ENCODE measurements around the gene AP4M1.
"Not testable (repeated sequence)": the region's sequence is repeated elsewhere in the genome, so short reads cannot be mapped to it uniquely, and the experiment has no call there.

AP4M1 gene

DNA sequence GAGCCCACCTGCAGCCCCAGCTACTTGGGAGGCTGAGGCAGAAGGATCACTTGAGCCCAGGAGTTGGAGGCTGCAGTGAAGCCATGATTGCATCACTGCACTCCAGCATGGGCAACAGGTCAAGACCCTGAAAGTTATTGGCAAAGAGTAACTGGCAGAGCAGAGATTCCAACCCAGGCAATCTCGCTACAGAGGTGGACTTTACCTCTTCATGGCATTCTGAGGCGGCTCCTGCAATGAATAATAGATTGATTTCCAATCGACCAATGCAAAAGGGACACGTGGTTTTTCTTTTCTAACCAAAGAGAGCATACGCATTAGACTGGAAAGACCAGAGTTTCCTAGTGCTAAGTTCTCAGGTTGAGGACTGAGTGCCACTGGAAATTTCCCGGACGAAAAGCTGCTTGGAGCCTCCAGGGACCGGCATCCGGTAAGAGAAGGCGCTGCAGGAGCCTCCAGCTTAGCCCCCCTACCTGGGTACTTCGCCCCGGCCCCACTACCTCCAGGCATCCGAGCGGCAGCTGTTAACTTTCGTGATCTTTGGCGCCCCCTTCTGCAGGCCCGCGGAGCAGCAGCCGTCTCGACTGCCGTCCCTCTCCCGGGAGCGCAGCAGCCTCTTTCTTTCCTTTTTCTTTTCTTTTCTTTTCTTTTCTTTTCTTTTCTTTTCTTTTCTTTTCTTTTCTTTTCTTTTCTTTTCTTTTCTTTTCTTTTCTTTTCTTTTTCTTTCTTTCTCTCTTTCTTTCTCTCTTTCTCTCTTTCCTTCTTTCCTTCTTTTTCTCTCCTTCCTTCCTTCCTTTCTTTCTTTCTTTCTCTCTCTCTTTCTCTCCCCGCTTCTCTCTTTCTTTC, 29.4 kb downstream of the AP4M1 start:
- DNase-seq (ENCODE audit: low spot score) = peak; percentile 62

DNA sequence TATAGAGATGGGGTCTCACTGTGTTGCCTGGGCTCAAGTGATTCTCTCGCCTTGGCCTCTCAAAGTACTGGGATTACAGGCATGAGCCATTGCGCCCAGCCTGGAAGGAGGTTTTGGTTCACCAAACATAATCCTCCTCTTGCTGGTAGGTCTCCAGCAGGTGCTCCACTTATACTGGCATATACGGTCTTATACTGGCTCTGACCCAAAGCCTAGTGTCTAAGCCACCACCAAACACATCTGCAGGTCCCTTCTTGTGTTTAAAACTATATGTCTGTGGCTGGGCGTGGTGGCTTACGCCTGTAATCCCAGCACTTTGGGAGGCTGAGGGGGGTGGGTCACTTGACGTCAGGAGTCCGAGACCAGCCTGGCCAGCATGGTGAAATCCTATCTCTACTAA, 30.7 kb downstream of the AP4M1 start:
- DNase-seq (ENCODE audit: low spot score) = no peak

DNA sequence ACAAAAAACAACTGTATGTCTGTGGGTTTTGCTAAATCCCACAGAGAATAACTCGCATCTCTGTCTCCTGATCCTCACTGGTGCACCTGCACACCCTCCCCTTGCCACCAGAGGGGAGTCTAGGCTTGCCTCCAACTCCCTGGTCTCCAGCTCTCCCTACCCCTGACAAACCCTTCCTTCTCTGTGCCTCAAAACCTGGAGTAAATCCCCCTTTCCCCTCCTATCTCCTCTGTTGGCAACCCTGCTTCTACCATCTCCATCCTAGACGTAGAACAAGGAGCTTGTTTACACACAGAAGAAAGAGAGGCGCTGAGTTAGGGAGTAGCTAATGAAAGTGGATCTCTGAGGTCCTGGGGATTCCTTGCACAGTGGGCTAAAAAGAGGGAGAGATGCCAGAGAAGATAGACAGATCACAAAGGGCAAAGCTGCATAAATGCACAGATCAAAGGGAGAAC, 31.3 kb downstream of the AP4M1 start:
- DNase-seq (ENCODE audit: low spot score) = peak; percentile 80

DNA sequence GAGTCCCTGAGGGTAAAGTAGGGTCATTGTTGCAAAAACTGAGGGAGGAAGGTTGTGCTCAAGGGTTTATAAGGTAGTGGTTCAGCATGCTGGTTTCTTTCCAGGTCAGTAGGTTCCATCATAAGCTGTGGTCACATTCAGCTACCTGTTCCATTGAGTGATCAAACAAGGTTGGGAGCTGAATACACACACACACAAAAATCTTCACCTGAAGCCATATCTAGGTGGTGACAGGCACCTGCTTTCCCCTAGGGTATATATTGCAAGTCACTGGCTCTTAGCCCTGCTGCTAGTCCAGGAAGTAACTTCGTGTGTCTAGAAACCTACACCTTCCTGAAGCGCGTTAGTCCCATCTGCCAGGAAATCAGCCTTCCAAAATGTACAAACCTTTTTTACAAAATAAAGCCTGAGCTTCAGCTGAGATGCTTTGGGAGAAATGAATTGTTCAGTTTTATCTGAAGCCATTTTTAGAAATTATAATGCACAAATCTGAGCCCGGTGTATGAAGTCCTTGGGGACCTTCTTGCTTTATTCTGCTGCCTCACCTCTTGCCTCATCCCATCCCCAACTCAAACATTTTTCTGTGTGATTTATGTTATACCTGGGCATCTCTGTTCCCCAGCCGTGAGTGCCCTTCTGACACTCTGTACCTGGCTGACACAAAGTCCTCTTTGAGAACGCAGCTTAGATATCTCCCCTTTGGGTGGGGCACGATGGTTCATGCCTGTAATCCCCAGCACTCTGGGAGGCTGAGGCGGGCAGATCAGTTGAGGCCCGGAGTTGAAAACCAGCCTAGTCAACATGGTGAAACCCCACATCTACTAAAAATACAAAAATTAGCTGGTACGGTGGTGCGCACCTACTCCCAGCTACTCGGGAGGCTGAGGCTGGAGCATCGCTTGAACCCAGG, 36.7 kb downstream of the AP4M1 start:
- DNase-seq (ENCODE audit: low spot score) = no peak

DNA sequence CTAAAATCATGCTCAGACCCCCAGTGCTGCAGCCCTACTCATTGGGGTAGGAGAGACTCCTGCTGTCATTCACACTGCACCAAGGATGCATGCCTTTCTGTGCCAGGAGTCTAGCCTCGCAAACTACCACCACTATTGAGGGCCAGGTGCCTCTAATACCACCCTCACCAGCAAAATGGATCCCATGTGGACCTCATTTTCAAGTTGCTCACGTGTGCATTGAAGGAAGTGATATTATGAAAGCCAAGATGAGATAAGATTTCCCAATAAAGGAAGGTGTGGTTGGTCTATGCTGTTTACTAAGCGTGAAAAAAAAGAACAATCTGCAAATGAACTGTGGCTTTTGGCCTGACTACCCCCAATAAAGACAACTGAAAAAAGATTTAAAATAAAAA, 40.1 kb downstream of the AP4M1 start:
- no peak for DNase-seq (ENCODE audit: low spot score)

DNA sequence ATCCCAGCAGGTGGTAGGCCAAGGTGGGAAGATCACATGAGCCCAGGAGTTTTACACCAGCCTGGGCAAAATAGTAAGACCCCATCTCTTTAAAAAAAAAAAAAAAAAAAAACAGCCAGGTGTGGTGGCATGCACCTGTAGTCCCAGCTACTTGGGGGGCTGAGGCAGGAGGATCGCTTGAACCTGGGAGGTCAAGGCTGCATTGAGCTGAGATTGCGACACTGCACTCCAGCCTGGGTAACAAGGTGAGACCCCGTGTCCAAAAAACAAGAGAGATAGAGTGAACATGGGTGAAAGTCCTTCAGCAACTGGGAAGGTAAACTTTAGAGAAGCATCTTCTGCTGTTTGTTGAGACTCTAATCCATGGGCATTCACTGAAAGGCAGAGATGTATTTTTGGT, 41.0 kb downstream of the AP4M1 start:
- no peak for DNase-seq (ENCODE audit: low spot score)

DNA sequence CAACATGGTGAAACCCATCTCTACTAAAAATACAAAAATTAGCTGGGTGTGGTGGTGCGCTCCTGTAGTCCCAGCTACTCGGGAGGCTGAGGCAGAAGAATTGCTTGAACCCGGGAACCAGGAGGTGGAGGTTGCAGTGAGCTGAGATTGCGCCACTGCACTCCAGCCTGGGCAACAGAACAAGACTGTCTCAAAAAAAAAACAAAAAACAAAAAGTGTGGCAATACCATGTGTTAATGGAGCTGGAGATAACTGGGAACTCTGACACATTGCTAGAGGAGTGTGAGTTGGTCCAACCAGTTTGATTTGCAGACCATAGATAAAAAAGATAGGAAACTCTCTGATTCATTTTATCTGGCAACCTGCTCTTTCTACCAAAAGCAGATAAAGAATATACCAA, 44.9 kb downstream of the AP4M1 start:
- DNase-seq (ENCODE audit: low spot score) = not testable (repeated sequence)

DNA sequence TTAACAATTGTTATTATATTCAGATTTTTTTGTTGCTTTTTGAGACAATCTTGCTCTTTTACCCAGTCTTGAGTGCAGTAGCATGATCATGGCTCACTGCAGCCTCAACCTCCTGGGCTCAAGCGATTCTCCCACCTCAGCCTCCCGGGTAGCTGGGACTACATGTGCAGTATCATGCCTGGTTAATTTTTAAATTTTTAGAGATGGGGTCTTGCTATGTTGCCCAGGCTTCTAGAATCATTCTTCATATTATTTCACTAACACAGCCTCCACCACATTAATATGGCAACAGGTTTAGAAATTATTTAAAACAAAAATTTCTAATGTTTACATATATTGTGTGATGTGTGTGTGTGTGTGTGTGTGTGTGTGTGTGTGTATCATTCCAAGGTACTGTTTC, 45.8 kb downstream of the AP4M1 start:
- no peak for DNase-seq (ENCODE audit: low spot score)

DNA sequence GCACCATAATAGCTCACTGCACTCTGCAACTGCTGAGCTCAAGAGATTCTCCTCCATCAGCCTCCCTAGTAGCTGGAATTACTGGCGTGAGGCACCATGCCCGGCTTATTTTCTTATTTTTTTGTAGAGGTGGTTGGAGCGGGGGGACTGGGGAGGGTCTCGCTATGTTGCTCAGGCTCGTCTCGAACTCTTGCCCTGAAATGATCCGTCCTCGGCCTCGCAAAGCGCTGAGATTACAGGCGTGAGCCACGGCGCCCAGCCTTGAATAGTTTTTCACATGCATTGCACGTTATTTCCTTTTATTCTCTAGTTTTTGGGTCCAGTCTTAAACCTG, 46.7 kb downstream of the AP4M1 start:
- no peak for DNase-seq (ENCODE audit: low spot score)

DNA sequence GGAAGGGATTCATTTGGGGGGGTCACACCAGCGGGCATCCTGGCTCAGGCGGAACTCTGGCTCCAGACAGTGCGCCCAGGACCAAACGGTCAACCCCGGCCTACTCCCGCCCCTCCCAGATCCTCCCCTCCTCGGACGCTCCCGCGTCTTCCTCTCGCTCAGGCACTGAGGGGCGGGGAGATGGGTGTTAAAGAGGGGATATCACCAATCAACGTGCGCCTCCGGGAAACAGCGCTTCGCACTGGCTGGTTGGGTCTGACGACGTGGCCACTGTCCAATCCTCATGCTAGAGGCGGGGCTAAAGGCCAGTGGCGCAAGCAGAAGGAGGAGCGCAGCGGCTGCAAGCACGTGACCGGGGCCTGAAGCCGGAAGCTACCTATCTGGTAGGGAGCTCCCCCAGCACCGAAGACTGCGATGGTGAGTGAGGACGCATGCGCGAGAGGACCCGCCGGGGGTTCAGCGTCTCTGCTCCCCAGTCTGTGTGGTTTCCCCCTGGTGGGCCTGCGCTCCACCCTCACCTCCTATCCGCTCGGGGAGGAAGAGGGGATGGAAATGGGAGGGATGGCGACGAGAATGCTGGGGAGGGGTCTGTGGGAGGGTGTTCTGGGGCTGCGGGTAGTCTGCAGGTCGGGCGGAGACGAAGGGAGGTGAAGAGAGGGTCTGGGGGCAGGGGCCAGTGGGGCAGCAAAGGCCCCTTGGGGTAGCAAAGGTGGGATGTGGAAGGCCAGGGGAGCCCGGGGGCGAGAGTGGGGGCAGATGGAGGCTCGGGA, 47.3 kb downstream of the AP4M1 start, which contains the start of gene LAMTOR4:
Gene LAMTOR4, plus strand, starts transcription at position 360 of the 770 bp plus-strand sequence. Its CDS starts 55 bp downstream, at position 415.
- peak; percentile 100 for DNase-seq (ENCODE audit: low spot score)

DNA sequence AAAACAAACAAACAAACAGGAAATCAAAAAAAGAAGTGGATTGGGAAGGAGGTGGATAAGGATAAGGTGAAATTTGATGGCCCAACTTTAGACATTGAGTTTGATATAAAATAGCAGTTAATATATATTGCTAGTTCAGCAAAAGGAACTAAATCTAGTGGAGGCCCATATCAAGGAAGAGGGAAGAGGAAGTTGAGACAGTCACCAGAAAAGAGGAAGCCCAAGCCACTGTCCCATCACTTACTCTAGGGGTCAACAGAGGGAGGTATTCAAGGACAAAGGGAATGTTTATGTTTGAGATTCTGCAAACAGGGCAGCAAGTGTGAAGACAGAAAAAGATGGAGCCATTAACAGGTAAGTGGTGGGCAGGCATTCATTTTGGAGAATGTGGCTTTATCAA, 51.0 kb downstream of the AP4M1 start:
- no peak for DNase-seq (ENCODE audit: low spot score)

DNA sequence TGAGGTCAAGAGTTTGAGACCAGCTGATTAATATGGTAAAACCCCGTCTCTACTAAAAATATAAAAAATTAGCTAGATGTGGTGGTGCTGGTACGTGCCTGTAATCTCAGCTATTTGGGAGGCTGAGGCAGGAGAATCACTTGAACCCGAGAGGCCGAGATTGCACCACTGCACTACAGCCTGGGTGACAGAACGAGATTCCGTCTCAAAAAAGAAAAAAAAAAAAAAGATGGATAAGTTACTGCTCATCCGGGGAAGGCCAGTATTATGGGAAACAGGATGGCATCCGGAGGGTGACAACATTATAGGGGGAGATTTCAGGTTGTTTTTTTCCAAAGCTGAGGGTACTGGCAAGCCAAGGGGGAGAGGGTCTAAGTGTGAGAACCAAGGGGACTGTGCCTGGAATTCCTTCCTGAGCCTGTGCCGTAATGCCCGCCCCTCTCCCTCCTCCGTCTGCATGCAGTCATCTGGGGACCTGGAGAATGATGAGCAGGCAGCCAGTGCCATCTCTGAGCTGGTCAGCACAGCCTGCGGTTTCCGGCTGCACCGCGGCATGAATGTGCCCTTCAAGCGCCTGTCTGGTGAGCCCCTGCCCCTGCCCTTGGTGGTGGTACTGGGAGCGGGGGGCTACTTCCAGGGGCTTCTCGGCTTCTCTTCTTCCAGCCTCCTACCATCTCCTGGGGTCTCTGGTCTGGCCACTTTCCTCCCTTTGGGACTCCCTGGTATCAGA, 51.7 kb downstream of the AP4M1 start:
- no peak for DNase-seq (ENCODE audit: low spot score)

DNA sequence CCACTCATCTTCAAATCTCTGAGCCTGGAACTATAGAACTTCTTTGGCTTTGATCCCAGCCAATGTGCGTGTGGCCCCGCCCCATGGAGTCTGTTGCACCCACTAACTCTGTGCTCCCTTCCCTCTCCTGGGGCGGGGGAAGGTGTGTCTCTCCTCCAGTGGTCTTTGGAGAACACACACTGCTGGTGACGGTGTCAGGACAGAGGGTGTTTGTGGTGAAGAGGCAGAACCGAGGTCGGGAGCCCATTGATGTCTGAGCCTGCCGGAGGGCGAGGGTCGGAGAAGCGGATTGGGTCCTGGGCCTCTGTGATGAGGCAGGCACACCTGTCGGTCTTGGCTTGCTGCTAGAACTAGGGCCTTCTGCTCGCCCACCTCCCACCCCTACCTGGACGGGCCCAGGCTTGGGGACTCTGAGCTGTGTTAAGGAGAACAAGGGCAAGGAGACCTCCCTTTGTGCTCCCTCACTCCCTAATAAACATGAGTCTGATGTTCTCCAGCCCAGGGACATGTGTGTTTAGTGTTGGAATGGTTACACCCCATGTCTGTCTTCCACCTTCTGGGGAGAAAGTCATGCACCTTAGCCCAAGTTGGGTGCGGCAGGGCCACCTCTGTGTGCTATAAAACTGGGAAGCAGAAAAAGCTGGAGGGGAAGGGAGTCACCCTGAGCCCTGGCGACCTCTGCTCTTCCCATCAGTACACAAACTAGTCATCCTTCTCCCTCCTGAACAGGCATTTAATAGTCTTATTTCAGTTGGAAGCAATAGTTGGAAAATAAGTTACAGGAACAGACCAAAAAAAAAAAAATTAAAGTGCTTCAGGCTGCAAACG, 52.5 kb downstream of the AP4M1 start:
- no peak for DNase-seq (ENCODE audit: low spot score)

DNA sequence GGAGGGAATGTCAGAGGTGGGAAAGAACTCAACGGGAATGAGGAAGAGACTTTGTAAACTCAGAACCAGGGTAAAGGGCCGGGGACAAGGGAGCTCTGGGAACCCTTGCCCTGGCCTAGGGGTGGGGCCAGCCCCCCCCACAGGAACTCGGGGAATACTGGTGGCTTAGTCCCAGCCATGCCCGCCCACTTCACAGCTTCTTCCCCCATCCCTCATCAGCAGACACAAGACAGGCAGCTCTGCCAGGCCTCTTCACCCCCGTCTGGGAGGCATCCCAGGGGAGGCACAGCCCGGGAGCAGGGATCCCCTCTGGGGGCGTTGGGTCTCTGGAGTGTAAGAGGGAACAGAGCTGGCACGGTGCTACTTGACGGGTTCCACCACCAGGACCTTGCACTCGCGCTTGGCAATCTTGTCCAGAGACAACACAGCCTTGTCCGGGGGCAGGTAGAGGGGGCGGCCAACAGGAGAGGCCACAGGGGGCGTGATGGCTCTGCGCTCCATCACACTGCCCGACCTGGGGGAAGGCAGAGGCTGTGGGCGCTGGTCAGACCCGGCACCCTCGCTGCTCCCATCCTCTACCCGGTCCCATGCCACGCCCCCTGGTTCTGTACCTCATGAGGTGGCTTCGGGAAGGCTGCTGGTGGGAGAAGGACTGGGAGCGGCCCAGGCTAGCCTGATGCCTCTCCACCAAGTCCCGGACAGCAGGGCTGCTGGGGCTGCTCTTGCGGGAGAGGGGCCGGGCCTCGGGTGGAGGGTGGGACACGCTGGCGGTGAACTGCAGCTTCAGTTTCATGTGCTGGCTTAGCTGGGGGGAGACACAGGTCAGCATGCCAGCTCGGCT, 53.4 kb downstream of the AP4M1 start:
- DNase-seq (ENCODE audit: low spot score) = no peak

DNA sequence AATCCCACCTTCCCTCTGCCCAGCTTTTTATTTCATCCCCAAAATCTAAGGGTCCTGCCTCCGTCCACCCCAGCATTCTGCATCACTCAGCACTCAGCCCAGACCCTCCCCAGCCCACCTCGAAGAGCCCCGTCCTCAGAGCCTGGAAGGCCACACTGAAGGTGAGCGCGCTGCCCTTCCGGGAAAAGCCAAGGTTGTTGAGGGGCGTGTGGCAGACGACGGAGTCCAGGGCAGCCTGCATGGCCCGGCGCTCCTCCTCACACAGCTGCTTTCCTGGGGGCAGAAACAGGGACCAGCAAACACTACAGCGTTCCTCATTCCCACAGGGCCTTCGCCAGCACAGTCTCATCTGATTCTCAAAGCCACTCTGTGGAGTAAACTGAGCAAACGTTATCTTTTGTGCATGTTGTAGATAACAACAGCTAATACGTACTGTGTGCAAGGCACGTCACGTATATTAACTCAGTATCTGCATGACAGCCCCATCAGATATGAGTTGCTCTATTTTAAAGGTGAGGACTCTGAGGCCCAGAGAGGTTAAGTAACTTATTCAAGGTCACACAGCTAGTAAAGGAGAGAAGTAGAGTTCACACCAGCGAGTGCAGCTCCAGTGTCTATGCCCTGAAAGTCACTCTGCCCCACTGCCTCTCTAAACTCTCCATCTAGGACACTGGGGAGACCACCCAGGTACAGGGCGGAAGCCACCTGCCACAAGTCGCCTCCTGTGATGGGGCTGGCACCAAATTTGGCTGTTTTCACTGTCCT, 54.3 kb downstream of the AP4M1 start:
- DNase-seq (ENCODE audit: low spot score) = no peak

DNA sequence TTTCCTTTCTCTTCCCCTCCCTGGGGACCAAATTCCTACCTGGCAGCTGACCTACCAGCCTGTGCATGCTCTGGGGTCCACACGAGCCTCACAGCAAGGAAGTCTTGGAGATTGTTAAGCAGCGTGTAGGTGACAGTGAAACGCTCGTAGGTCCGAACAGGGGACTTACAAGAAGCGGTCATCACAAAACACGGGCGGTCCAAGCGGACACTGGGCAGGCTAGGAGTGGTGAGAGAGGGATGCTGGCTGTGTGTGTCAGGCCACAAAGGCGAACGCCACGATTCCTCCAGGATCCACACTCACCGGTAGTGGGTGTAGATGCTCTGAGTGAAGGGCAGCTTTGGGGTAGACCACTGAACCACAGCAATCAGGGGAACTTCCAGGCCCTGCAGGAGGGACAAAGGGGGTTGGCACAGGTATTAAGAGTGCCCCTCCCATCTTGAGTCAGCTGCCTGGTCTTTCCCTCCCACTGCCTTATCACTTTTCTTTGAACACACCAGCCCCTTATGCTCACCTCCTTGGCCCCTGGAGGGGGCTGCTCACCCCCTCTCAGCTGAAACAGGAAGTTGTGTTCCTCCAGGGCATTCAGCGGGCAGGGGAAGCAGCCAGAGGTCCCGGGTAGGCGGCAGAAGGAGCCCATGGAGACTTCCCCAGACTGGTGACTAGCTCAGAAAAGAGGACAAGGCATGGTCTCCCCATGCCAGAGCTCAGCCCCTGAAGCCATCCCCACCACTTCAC, 55.1 kb downstream of the AP4M1 start:
- no peak for DNase-seq (ENCODE audit: low spot score)

DNA sequence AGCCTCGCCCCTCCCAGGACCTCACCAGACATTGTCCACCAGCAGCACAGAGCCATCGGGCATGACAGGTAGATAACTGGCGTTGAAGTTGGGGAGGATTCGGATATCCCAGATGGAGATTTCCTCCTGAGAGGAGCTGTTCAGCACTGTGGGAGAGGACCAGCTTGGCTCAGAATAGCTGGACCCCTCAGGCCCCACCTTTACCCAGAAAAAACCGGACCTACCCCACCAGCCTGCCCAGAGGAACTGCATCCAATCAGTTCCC, 55.6 kb downstream of the AP4M1 start:
- no peak for DNase-seq (ENCODE audit: low spot score)

All from RKO (cell line).